Measurements from ENCODE around the gene ASCL2.

GRCh38 chr11:2249189-2249916, 21.0 kb downstream of the ASCL2 start:
- TF ChIP-seq CTCF (IDR thresholded peaks at IDR 0.05; ENCODE audit: poor library complexity) (no peak), EZH2 (IDR thresholded peaks at IDR 0.05; ENCODE audit: borderline replicate concordance) (no peak), EZH2phosphoT487 (IDR thresholded peaks at IDR 0.05; ENCODE audit: low read depth, severe bottlenecking, unreplicated experiment) (no peak)

All from hepatocyte (in vitro differentiated cells).